GM13977 (cell line): ENCODE data around the gene FOXN3.

Experiments
- DNase-seq: peaks from one replicate; pipeline ENCODE4 v3.0.0; 2012; ENCODE audit warnings: low spot score
- in situ Hi-C: fragments of 300-500 bp; cut with MboI; formaldehyde crosslinking; loops from one replicate; pipeline ENCODE4 v1.12.0; 2022; ENCODE audit warnings: low sequenced_read_pairs, low pct_unique_long_range_greater_than_20kb, mixed read lengths, inconsistent platforms; ENCODE audit not compliant: unreplicated experiment
- TF ChIP-seq, protein P1 (sequence below): IDR thresholded peaks from 2 replicates; pipeline ENCODE4 v1.5.1; 2012; ENCODE audit warnings: mild to moderate bottlenecking, control low read depth; ENCODE audit not compliant: insufficient read depth; ENCODE audit errors: extremely low read depth, missing control alignments

Gene FOXN3

DNA sequence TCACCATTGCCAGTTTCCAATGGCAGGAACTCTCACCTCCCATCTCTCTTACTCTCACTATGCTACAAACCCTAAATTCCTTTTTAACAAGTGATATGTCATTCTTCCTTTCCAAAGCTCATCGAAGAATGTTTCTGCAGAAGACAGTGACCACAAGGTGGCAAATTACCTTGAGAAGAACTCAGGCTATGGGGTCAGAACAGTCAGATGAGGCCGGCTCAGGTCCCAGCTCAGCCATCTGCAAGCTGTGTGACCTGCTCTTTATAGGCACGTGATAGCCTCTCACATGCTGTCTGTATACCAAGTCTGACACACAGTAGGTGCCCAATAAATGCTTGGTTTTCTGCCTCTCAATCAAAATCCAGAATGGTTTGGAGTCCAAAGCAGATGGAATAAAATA, 80.7 kb downstream of the FOXN3 start:
- DNase-seq = no peak
- TF ChIP-seq, protein P1, sequence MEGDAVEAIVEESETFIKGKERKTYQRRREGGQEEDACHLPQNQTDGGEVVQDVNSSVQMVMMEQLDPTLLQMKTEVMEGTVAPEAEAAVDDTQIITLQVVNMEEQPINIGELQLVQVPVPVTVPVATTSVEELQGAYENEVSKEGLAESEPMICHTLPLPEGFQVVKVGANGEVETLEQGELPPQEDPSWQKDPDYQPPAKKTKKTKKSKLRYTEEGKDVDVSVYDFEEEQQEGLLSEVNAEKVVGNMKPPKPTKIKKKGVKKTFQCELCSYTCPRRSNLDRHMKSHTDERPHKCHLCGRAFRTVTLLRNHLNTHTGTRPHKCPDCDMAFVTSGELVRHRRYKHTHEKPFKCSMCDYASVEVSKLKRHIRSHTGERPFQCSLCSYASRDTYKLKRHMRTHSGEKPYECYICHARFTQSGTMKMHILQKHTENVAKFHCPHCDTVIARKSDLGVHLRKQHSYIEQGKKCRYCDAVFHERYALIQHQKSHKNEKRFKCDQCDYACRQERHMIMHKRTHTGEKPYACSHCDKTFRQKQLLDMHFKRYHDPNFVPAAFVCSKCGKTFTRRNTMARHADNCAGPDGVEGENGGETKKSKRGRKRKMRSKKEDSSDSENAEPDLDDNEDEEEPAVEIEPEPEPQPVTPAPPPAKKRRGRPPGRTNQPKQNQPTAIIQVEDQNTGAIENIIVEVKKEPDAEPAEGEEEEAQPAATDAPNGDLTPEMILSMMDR = peak; percentile 46
- in situ Hi-C loops = no loop called here

DNA sequence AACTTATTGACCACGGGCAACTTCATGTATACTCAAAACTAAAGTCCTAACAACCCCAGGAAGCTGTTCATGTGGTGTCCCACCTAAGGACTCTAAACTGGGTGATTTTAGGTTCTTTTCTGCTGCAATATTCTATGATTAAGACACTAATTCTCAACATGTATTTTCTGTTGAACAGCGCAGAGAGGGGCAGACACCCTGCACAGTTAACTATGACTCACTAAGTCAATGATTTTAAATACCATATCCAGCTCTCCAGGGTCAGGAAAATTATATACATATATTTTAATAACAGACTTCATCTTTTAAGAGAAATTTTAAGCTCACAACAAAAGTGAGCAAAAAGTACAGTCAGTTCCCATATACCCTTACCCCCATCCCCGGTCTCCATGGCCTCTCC, 85.0 kb downstream of the FOXN3 start:
- in situ Hi-C loops = no loop called here

DNA sequence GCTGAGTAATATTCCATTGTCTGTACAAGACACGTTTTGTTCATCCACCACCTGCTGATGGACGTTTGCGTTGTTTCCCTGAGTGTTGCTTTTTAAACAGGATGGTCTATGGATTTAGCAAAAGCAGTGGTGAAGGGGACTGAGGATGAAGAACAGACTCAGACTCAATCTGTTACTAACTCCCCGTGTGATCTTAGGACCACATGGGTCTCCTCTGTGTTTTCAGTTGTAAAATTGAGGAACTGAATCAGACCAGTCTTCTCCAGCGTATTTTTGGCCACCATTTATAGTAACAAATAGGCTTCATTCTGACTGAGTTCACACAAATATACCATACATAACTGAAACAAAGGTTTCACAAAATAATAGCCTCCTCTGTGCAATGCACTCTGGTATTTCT, 85.6 kb downstream of the FOXN3 start:
- peak; percentile 68 for DNase-seq
- TF ChIP-seq, protein P1 = no peak
- in situ Hi-C loops = no loop called here

More for the DNA sequence above, 85.0 kb downstream of the FOXN3 start:
- TF ChIP-seq, protein P1 = no peak
- no peak for DNase-seq

DNA sequence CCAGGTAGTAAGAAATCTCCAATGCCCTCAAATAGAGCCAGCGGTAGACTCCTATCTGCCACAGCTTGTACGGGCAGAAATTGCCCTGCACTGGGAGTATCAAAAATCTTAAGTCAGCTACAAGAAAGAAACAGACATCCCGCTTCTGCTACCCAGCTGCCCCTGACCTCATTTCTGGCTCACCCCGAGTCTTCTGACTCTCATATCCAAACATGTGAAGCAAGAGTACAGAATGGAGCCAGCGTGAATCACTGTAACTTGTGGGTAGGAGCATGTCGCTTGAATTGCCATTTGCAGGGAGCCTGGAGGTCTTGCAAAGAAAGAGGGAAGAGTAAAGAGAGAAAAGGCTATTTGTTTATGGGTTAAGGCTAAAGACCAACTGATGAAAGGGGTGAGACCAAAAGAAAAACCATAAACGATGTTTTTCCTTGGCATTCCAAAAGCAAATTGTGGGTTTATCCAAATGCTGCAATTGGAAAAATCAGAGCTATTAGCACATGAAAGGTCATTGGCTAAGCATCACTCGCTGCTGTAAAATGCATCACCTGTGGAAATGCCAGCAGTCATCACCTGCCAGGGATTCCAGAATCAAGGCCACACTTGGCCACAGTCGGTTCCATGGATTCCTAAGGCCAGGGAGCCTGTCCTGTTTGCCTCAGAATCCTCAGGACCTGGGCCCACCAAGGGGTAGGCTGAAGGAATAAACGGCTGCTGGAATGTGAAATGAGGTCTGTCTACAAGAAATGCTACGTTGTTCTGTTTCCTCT, 86.6 kb downstream of the FOXN3 start:
- DNase-seq = no peak
- in situ Hi-C loops = no loop called here
- TF ChIP-seq, protein P1 = no peak

DNA sequence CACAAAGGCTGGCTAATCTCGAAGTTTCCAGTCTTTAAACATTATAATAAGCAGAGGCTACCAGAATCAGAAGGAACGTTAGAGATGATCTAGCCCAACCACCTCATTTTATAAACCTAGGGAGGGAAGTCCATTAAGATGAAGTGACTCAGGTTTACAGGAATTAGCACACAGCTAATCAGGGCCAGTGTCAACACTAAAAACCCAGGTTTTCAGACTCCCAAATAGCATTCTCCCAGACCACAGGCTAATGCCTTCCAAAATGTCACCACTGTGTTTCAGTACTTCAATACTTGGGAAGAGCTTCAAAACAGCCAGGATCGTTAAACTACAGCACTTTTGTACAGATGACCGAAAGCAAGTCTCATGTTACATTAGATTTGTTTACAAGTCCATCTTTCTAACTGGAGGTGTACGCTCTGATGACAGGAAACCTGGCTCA, 89.2 kb downstream of the FOXN3 start:
- in situ Hi-C loops = no loop called here
- TF ChIP-seq, protein P1 = no peak
- DNase-seq = no peak

DNA sequence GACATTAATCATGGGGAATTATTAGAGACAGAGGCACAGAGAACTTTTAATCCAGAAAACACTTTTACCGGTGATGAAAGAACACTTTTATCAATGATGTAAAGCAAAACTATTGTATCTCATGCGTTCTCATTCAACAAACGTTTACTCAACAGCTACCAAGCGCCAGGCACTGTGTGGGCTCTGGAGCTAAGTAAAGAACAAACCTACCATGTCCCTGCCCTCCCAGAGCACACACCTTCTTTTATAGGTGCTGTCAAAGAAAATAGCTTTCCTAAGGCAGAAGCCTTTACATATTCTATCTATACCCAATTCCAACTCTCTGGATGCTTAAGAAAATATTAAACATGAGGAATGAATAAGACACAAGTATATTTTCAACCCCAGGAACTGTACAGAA, 91.1 kb downstream of the FOXN3 start:
- TF ChIP-seq, protein P1 = no peak
- no peak for DNase-seq
- in situ Hi-C loops = no loop called here
